Heart right ventricle (tissue), 16 donors: ENCODE results near the gene KIAA0825. TPM values are rescaled to one million over a fixed set of nuclear protein-coding genes. Genes with fewer than 3 reads are reported as not detected.

ENCODE experiments used
- ATAC-seq, 8 donors: fragments of 200-7000 bp; cut with Tn5 transposase; one replicate each; pipeline ENCODE4 v1.9.1; 2020; ENCODE audit warnings: mild to moderate bottlenecking in 8 of 8, moderate library complexity in 8 of 8, moderate number of reproducible peaks in 1 of 8
- DNase-seq, 2 donors: peaks; one replicate each; pipeline ENCODE4 v3.0.0-alpha.2; 2020
- H3K27ac ChIP-seq, 10 donors: fragments of 200-600 bp; sonication (generic) in 2 of 10; one replicate each; pipeline versions ENCODE4 v1.5.0 to v1.8.0; 2020 to 2022; ENCODE audit warnings: mild to moderate bottlenecking in 3 of 10
- H3K27me3 ChIP-seq, 7 donors: fragments of 200-600 bp; one replicate each; pipeline ENCODE4 v1.8.0; 2021 to 2022; ENCODE audit warnings: mild to moderate bottlenecking in 2 of 7
- H3K36me3 ChIP-seq, 9 donors: fragments of 200-600 bp; sonication (generic) in 1 of 9; one replicate each; pipeline versions ENCODE4 v1.5.0 to v1.8.0; 2020 to 2022; ENCODE audit warnings: mild to moderate bottlenecking in 2 of 9
- H3K4me1 ChIP-seq, 9 donors: fragments of 200-600 bp; sonication (generic) in 1 of 9; one replicate each; pipeline versions ENCODE4 v1.5.0 to v1.8.0; 2020 to 2022; ENCODE audit warnings: mild to moderate bottlenecking in 4 of 9
- H3K4me3 ChIP-seq, 10 donors: fragments of 200-600 bp; sonication (generic) in 2 of 10; one replicate each; pipeline versions ENCODE4 v1.5.0 to v1.8.0; 2020 to 2022; ENCODE audit warnings: mild to moderate bottlenecking in 7 of 10, moderate library complexity in 2 of 10
- H3K9me3 ChIP-seq, 11 donors: fragments of 200-600 bp in 10 of 11; sonication (generic) in 2 of 11; one replicate each; pipeline versions ENCODE4 v1.5.0 to v1.8.0; 2013 to 2022; ENCODE audit warnings: mild to moderate bottlenecking in 2 of 11, control low read depth in 1 of 11, moderate library complexity in 1 of 11
- CTCF ChIP-seq, 9 donors: fragments of 200-600 bp; sonication (generic) in 2 of 9; IDR thresholded peaks; one replicate each; pipeline versions ENCODE4 v1.5.0 to v1.8.0; 2021 to 2022; ENCODE audit warnings: antibody characterized with exemption in 9 of 9, mild to moderate bottlenecking in 5 of 9, moderate library complexity in 1 of 9
- WGBS, 2 donors: extraction: QIAGEN DNeasy Blood & Tissue Kit; methylation state at CpG; one replicate each; pipeline ENCODE4 v1.1.7; 2013; ENCODE audit warnings: inconsistent platforms in 1 of 2; 5-methylcytosine and 5-hydroxymethylcytosine counted together
- intact Hi-C, 10 donors: fragments of 100-400 bp; cut with DNase I; formaldehyde crosslinking; loops; one replicate each; pipeline versions ENCODE4 v1.11.1 to v1.14.2; 2022
- polyA plus RNA-seq, 2 donors: library from polyadenylated mRNA; stranded (reverse); fragments of 200-250 nt; gene quantifications; one replicate each; pipeline ENCODE4 v1.2.3, GENCODE V29; 2013
- total RNA-seq, 10 donors: library from RNA; stranded (reverse); fragmentation: NEBNext Ultra II Directional in 3 of 10; extraction: Animal tissue kit (Norgen Biotek cat#: 25700) in 3 of 10; gene quantifications; one replicate each; pipeline versions ENCODE4 v1.2.1 to v1.2.4, GENCODE V29; 2021 to 2023
- donor health status: Arrhythmogenic right ventricular cardiomyopathy.
- donor health status: ischemic (EF 13 %, LVEDD 7.1; RV severe dilation, severe dysfunction).
- donor health status: healthy with polysubstance abuse.
- donor health status: DM: no; HTN: yes; CAD: no.
- donor health status: DM: no; HTN: no; CAD: no.
- donor health status: ischemic (EF 25% LVEDD 6.9; RV normal size, moderate dysfunction).
- donor health status: ischemic (EF 25% LVEDD 5.7; RV mildly dilated, moderate dysfunction).
- donor health status: healthy.
- donor health status: DM: yes; HTN: yes; CAD: no.
- donor health status: Ischemic cardiomyopathy.
- donor health status: ischemic (EF 35%, LVEDD 5.7; RV mildly dilated, moderate dysfunction).
- donor health status: nonischemic (EF 11% LVEDD 7.7; RV severe dilation, severe dysfunction).
- donor health status: DM: yes; HTN: yes; CAD: no.
- donor health status: PGD.
- donor health status: ischemic (EF 29% LVEDD 5.4; RV normal size, mild dysfunction).
- donor health status: nonischemic (EF 23%, LVEDD 6.1; RV moderate dilation, normal function).

KIAA0825 gene
- total and polyA plus RNA-seq, 12 donors = 0.36 to 3.5 (median 2.4) TPM

DNA sequence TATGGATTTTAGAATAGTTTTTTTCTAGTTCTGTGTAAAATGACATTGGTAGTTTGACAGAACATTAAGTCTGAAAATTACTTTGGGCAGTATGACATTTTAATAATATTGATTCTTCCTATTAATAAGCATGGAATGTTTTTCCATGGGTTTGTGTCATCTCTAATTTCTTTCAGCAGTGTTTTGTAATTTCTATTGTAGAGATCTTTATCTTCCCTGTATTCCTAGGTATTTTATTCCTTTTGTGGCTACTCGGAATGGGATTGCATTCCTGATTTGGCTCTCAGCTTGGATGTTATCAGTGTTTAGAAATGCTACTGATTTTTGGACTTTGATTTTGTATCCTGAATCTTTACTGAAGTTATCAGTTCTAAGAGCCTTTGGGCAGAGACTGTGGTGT lies 420.4 kb downstream of the KIAA0825 start:
- TF ChIP-seq CTCF (IDR thresholded peaks at IDR 0.05) = no peak
- 82 to 83% methylated on average over 1 of the region's 1 CpG for WGBS, 2 donors
- no peak for ATAC-seq

GRCh38 chr5:94196953-94197352 lies 421.5 kb downstream of the KIAA0825 start:
- H3K27me3 ChIP-seq = no peaks in the 10 kb centered on the region
- H3K36me3 ChIP-seq = no peaks in the 10 kb centered on the region
- intact Hi-C loops = loop anchor here in 1 of 10 donors (10.0 kb wide), 1 partner anchor 88 kb away; no protein-coding TSS in a partner anchor
- no peak for TF ChIP-seq CTCF (IDR thresholded peaks at IDR 0.05)
- WGBS, 2 donors = 75% methylated on average over 1 of the region's 1 CpG
- ATAC-seq (no peak), DNase-seq (no peak)
- H3K4me3 ChIP-seq = no peak overlapping the region
- no peaks in the 10 kb centered on the region for H3K9me3 ChIP-seq
- no peak overlapping the region for H3K27ac ChIP-seq
- no peaks in the 10 kb centered on the region for H3K4me1 ChIP-seq

More for the DNA sequence above, 420.4 kb downstream of the KIAA0825 start:
- no peak for DNase-seq
- no peak overlapping the region for H3K27ac ChIP-seq
- H3K4me3 ChIP-seq = no peak overlapping the region
- no peaks in the 10 kb centered on the region for H3K36me3 ChIP-seq
- H3K27me3 ChIP-seq = no peaks in the 10 kb centered on the region
- no peaks in the 10 kb centered on the region for H3K9me3 ChIP-seq
- intact Hi-C loops = loop anchor here in 1 of 10 donors (10.0 kb wide), 1 partner anchor 87 kb away; no protein-coding TSS in a partner anchor
- no peaks in the 10 kb centered on the region for H3K4me1 ChIP-seq

- Histone ChIP-seq H3K4me3 (no peak overlapping the region), H3K27me3 (no peaks in the 10 kb centered on the region), H3K27ac (no peak overlapping the region), H3K9me3 (peaks cover 0 to 10% (median 0%) of the 10 kb centered on the region in 11 donors), H3K36me3 (no peaks in the 10 kb centered on the region), H3K4me1 (no peaks in the 10 kb centered on the region)
- no peak for TF ChIP-seq CTCF (IDR thresholded peaks at IDR 0.05)
- intact Hi-C loops = loop anchor here in 1 of 10 donors (10.0 kb wide), 1 partner anchor 92 kb away; no protein-coding TSS in a partner anchor
- 90 to 92% methylated on average over 3 of the region's 3 CpGs for WGBS, 2 donors
- ATAC-seq (no peak), DNase-seq (no peak)
Measured at GRCh38 chr5:94192658-94193391, 425.6 kb downstream of the KIAA0825 start.

GRCh38 chr5:94191604-94192003 lies 426.8 kb downstream of the KIAA0825 start:
- Histone ChIP-seq H3K36me3 (no peaks in the 10 kb centered on the region), H3K4me1 (no peaks in the 10 kb centered on the region), H3K27me3 (no peaks in the 10 kb centered on the region), H3K27ac (no peak overlapping the region), H3K9me3 (peaks cover 0 to 10% (median 0%) of the 10 kb centered on the region in 11 donors), H3K4me3 (no peak overlapping the region)
- no peak for TF ChIP-seq CTCF (IDR thresholded peaks at IDR 0.05)
- intact Hi-C loops = loop anchor here in 1 of 10 donors (10.0 kb wide), 1 partner anchor 93 kb away; no protein-coding TSS in a partner anchor
- DNase-seq (no peak), ATAC-seq (no peak)
- 74 to 78% methylated on average over 2 of the region's 2 CpGs for WGBS, 2 donors
